HG03558 (cell line): ENCODE measurements around the gene PTMA.

ENCODE experiments used
- ATAC-seq: cut with Tn5 transposase; IDR thresholded peaks from one replicate; pipeline ENCODE4 v1.9.1; 2021; ENCODE audit warnings: moderate number of reproducible peaks; ENCODE audit not compliant: unreplicated experiment; ENCODE audit errors: extremely low read depth

PTMA gene

DNA sequence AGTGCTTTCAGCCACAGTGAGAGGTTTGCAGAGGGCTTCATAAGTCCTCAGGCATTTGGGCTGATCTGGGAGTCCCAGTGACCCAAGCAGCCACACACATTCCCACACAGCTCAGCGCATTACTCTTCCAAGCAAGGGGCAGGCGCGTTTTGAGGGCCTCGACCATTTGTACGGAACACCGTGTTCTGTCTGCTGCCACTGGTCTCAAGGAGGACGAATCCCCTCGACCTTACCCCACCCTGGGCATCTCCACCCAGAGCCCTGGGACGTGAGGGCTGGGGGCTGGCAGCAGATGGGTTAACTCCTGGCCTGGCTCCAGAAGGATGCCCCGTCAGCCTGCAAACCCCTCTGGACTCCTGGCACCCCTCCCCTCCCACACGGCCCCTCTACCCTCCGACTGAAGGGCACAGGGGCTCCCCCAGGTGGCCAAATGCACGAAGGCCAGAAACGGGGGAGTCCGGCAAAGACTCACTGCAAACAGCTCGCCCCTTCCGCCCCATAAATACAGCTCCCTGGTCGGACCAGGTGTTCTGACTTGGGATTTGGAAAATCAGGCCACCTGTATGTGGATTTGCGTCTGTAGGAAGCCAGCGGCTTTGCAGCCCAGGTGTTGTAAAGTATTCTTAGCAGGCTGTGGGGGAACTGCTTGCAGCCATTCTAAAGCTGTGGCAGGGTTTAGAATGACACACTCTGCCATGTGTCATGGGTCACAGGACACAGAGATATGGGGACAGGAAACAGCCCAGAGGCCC, 33.6 kb upstream of the PTMA start:
- ATAC-seq, result no peak

DNA sequence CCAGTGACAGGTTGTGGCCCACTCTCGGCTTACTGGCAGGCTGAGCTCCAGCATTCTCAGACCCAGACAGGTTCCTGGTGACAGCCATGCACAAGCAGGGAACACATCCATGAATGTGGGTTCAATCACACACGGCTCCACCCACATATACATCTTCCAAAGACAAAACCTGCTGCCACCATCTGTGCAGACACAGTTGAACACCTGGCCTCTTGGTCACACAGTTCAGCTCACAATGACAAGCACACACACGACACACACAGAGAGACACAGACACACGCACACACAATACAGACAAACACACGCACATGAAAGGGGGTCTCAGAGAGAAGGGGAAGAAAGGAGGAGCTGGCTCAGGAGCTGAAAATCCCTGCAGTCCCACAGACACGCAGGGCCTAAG, 32.1 kb upstream of the PTMA start:
- no peak for ATAC-seq

DNA sequence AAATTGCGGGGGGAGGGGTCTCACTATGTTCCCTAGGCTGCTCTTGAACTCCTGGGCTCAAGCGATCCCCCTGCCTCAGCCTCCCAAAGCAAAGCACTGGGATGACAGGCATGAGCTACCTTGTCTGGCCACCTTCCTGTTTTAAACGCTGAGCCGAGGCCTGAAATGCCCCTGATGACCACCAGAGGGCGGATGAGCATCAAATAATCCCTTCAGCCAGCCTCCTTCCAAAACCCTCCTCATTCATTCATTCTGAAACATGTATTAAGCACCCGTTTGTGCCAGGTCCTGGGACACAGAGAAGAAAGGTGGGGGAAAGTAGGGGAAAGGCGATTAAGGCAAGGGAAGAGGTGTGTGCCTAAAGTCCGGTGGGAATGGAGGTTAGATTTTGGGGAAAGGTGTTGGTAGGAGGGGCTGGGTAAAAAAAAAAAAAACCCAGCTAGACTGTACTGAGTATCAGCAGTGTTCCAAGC, 30.7 kb upstream of the PTMA start:
- ATAC-seq, result no peak

DNA sequence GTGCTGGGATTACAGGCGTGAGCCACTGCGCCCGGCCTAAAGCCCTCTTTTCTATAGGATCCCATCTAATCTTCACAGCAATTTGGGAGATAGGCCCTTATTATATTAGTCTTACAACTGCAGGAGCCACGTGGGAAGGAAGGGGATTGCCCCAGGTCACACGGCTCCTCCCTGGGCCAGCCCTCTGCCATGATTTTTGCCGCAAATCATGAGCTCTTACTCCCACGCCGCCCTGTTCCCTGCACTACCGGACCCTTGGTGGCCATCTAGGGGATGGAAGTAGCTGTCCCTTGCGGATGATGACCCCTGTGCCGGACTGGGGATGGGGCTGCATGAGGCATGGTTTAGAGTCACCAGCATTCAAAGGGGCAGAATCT, 28.4 kb upstream of the PTMA start:
- no peak for ATAC-seq

DNA sequence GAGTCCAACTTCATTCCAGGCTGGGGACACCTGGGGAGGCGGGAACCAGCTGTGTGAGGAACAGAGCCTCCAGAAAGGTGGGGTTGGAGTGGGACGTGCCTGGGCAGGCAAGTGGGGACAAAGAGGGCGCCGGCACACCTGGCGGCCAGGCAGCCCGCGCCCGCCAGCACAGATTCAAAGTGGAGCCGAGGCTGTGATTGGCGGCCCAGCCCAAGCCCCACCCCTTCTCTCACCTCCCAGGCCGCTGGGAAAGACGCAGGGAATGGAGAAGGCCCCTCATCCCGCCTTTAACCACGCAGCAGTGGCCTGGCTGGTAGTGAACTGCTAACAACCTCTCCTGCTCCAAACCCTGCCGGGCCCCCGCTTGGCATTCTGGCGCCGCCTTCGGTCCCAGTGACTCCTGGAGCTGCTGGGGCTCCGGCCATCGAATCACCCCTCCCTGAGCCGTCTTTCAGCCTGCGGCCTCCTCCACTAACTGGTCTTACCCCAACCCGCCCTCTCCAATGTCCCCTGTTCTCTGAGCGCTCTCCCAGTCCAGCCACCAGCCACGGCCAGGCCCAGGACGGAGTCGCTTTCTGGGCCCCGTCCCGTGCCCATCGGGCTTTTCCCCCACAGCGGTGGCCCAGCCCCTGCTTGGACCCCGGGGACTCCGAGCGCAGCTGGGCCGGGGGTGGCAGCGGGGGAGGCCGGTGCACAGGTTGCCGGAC, 27.9 kb upstream of the PTMA start:
- ATAC-seq, result no peak

DNA sequence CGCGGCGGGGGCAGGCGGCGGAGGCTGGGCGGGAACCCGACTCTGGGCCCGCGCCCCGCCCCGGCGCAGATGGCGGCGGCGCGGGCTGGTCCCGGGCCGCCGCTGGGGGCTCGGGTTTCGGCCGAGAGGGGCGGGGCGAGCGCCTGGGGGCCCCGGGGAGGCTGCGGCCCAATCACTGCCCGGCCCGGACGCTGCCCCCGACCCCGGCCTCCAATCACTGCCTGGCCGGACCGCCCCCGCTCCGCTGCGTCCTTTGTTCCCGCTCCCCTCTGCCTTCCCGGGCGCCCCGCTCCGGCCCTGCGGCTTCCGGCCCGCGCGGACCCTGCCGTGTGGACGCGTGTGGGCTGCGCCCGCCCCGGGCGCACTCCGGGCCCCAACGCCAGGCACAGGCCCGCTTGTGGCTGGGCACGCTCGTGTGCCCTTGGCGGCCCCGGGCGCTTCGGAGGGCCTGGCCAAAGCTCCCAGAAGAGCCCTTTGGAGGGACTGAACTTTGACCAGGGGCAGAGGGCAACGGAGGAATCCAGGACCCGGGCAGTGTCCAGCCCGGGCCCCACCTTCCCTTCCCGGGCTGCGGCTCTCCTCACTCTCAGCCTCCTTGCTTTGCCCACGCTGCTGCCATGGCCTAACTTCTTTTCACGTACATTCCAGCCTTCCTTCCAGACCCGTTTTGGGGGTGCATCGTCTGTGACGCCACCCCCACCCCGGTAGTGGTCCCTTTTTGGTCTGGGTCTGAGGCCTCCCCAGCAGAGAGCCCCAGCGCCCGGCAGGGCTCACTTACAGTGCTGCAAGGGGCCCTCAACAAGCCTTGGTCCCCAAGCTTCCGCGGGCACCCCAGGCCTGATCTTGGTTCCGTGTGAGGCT, 27.1 kb upstream of the PTMA start:
- ATAC-seq, result no peak

DNA sequence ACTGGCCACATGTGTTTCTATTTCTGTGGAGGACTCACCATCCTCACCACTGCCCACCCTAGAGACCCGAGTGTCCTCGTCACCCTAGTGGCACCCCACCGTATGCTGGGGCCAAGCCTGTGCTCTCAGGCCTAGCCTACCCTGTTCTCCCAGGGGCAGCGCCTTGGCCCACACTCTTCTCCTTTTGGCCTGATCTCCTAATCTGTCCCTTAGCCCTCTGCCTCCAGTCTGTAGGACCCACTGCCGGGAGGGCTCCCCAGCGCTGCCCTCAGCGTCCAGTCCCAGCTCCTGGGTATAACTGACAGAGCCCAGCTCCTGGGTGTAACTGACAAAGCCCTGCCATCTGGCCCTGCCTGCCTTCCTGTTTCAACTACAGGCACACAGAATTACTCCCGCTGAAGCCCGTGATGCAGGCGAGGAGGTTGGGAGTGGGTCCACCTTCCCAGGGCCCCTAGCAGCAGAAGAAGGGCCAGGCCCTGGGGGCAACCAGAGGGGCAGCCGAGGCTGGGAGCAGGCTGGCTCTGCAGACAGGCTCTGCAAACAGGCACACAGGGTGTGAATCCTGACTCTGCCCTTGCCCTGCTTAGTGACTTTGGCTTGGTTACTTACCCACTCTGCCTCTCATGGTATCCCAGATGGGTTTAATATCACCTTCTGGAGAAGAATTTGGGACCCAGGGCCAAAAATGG, 25.6 kb upstream of the PTMA start:
- no peak for ATAC-seq

DNA sequence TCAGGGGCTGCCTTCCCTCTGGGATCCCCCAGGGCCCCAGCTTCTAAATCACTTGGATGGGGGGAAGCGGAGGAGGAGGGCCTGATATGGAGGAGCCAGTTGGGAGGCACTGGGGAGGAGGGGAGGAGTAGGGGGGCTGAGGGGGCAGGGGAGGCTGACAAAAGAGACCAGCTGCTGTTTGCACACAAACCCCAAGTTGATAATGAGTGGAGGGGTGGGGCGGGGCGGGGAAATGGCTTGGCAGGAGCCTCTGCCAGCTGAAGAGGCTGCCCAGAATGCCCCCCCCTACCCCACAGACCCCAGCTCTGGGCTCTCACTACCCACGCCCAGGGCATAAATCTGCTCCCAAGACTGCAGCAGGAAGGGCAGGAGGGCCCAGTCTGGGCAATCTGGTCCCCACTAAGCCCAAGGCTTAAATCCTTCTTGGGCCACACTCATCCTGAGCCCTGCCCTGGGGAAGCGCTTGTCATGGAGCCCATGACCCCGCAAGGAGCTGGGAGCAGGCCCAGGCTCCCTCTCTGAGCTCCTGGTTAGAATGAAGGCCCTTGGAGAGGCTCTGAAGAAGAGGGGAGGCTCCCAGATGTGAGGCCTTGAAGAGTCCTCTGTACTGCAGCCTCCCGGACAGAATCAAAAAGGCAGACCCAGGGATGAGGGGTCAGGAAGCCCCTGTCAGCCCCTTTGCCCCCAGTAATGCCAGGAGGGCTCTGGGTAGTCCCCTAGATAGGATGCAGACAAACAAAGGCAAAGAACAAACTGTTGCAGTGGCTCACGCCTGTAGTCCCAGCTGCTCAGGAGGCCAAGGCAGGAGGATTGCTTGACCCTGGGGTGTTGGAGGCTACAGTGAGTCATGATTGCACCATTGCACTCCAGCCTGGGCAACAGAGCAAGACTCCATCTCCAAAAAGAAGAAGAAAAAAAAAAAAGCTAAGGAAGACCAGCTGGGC, 24.8 kb upstream of the PTMA start:
- no peak for ATAC-seq

DNA sequence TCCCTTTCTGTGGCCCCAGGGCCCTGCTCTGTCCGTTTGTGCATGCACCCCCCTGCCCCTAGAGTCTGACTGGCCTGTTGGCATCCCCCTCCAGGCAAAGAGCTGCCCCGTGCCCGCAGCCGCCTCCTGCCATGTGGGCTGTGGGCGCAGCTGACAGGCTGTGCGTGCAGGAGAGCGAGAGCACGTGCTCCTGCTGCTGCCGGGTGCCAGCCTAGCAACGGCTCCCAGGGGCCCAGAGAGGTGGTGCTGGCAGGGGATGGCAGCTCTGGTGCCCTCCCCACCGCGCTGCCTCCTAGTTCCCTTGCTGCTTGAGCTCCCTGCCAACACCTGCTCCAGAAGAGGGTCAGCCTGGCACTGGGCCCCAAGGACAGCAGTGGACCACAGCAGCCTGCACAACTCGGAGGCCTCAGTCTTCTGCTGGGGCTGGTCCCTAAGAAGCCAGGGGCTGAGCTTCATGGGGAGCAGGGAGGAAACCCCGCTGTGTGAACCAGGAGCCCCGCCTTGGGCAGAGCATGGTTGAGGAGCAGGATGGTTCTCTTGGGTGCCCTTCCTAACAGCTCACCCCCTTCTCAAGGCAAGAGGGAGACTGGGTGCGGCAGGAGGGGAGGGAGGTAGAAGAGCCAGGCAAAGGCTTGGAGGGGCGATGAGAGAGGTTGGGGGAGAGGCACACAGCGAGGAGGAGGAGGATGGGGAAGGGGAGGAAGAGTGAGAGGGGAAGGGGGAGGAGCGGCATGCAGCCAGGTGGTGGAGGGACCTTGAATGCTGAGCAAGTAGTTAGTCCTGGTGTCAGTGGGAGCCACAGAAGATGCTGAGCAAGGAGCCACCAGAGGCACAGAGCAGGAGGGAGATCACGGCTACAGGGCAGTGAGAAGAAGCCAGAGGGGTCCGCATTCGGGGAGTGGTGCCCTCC, 23.8 kb upstream of the PTMA start:
- no peak for ATAC-seq

DNA sequence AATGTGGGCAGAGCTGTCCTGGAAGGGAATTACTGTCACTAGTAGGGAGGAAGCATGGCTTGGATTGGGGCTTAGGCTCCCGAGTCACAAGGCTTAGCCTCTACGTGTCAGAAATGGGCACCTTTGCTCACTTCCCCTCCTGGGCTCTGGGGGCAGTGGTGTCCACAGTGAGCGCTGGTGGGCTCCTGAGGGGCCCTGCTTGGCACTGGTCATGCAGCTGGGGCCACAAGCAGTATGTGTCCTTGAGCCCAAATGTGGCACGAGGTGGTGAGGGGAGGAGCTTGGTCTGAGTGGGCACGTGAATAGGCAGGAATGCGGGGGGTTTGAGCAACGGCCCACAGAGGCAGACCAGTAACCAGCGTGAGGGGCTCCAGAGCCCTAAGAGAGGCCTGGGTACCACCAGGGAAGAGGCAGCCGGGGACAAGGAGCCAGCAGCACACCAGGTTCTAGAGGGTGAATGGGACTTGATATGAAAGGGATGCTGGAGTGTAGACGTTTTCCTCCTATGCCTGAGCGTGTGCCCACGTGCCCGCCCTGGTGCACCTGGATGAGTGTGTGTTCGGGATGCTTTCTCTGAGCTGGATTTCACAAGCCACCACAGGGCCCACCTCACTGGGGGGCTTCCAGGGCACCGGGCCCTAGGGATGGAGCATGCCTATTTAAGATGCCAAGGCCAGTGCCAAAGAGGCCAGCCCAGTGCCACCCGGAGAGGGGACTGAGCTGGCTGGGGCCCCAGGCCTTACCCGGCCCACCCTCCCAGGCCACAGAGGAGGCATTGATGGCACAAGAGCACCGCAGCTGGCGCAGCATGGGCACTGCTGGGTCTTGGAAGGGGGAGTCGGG, 22.8 kb upstream of the PTMA start:
- ATAC-seq, result no peak

DNA sequence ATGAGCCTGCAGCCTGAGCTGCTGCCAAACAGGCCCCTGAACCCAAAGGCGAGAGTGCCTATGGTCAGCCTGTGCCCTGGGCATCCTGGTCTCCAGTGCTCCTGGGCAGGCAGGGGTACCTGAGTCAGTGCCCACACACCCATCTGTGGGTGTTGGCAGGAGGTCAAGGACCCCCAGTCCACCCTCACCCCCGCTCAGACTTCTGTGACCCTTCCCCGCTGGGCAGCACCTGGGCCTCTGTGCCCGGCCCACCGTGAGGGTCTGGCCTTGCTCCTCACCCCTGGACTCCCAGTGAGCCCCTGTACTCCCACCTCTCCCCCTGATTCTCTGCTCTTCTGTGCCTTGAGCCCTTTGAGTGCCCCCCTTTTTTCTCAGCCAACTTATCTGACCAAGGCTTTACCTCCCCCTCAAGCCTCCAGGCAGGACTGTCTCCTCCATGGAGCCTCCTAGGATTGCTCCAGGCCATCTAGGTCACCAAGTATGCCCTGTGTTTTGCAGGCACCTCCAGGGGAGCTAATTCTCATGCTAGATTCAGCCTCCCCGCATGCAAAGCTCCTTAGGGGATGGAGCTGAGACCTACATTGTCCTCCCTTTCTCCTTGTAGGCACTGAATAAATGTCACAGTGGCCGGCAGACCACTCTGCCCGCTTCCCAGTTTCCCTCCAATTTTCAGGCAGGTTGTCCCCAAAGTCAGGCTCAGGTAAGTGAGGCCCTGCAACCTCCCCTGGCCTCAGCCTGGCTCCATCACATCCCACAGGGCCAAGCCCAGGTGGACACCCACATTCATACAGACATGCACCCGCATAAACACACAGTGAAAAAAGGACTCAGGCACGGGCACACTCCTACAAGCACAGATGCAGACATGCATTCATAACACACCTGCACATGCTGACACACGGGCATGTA, 21.9 kb upstream of the PTMA start:
- ATAC-seq, result no peak

DNA sequence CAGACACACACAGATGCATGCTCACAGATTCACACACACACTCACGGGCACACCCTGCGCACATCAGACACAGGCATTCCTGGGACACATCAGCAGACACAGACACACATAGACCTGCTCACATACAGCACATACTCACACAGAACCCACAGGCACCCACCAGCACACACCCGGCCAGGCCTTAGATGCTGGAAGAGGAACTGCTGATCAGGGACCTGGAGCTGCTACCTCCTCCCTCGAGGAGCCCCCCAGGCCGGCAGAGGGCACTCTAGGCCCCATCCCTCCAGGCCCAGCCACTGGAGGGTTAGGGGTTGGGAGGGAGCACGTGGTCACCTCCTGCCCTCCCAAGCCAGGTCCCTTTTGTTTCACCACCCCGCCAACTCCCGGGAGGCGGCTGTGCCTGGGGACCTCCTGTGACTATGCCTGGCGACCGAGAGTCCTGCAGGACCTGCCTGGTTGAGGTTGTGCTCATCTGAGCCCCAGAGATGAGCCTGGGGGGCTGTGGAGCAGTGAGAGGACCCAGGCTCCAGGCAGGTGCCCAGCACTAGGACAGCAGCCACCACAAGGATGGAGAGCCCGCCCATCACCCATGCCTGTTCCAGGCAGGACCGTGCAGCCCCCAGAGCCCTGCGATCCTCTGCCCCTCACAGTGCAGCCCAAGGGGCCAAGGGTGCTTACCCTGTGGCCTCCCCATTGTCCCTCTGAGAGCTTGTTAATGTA, 21.0 kb upstream of the PTMA start:
- no peak for ATAC-seq

DNA sequence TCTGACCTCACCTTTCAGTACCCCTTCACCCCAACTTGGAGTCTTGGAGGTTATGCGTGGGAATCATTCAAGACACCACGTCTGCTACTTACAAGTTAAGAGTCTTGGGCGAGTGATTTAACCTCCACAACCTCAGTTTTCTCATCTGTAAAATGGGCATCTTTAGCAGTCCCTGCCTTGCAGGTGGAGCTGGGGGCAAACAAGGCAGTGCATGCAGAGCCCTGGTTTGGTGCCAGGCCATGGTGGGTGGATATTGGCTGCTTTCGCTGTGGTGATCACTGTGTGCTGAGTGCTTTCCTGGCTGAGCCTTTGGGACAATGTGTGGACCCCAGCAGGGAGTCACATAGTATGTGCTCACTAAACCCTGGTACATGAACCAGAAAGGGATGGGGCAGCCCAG, 20.4 kb upstream of the PTMA start:
- no peak for ATAC-seq

DNA sequence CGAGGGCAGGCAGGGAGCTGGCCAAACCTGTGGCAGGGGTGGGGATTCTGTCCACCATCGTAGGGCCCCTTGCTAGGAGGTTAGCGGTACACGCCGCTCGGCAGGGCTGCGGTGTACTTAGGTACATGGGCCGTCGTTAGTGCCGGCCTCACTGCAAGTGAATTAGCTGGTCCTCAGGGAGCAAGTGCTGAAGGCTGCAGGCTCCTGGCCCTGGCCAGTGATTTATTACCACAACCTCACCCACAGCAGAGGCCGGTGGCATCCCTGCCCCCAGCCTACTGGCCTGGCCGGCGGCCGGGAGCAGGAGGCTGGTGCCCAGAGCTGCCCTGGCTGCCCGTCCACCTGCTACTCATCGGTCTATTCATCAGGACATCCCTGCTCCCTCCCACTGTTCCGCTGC, 19.6 kb upstream of the PTMA start:
- ATAC-seq, result no peak

DNA sequence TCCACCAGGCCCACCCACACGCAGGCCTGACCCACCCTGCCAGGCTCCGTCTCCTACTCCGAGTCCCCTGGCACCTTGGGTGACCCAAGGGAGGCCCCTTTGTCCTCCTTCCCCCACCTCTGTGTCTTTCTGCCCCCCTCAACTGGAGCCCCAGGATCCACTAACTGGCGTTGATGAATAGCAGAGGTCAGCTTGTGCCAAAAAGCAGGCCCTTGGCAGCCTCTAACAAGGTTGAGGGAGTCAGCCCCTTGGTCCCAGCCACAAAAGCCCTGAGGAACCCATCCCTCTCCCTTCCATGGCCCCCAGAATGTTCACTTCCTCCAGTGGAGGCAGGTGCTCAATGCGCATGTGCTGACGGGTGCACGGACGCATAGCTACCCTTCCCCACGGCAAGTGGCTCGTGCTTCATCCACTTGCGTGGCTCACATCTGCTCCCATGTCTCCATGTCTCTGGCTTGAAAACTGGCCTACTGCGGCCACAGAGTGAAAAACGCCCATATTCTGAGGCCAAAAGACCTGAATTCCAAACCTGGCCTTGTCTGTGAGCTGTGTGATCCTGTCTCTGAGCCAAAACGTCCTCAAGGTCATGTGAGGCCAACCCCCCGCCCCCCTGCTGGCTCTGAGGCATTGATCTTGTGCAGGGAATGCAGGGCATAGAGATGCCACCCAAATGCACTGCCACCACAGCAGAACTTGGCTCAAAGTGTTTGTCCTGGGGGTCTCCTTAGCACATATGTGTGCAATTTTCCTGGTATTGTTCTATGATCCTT, 19.0 kb upstream of the PTMA start:
- ATAC-seq, result no peak
